CD4-positive, alpha-beta memory T cell (primary cell): ENCODE measurements around the gene TAF4B. TPM values are rescaled to one million over a fixed set of nuclear protein-coding genes. Genes with fewer than 3 reads are reported as not detected.

Experiments
- polyA plus RNA-seq, 2 donors: library from polyadenylated mRNA; unstranded; fragments of 300-500 nt; fragmentation: Illumina TruSeq; gene quantifications; one replicate each; pipeline ENCODE4 v1.2.3, GENCODE V29; 2021
- total RNA-seq, 2 experiments: library from RNA; stranded (reverse); gene quantifications; one replicate each; pipeline ENCODE4 v1.2.3, GENCODE V29; 2021

Gene TAF4B
- total and polyA plus RNA-seq, 4 experiments from 2014 or later, result 4.9 to 8.1 (median 7.0) TPM

Other genes with a start within 250 kb of the TAF4B start
- 10 to 100 TPM; 78.7 to 79.3 TPM for gene SS18, start 135.8 kb upstream of the TAF4B start, total RNA-seq
- 10 to 100 TPM; 34.5 to 39.2 TPM for gene SS18, start 135.8 kb upstream of the TAF4B start, polyA plus RNA-seq
- under 1 TPM; 0.67 to 0.75 TPM for gene PSMA8, start 92.6 kb upstream of the TAF4B start, total RNA-seq
- 1 to 10 TPM; 1.7 to 4.9 TPM for gene PSMA8, start 92.6 kb upstream of the TAF4B start, polyA plus RNA-seq